SU-DHL-6 (cell line): ENCODE data around the gene SNRPD1.

Source experiments
- CTCF ChIP-seq: fragments of 200-600 bp; sonication (generic); IDR thresholded peaks from one replicate; pipeline ENCODE4 v1.5.1; 2017; ENCODE audit warnings: antibody characterized with exemption, mild to moderate bottlenecking, low read length, moderate library complexity; ENCODE audit not compliant: insufficient read depth, poor library complexity, severe bottlenecking
- EZH2phosphoT487 ChIP-seq: fragments of 200-600 bp; sonication (generic), shearing (Covaris generic); conservative IDR thresholded peaks from 2 replicates; pipeline ENCODE4 v1.6.1; 2018; ENCODE audit warnings: mild to moderate bottlenecking, antibody characterized with exemption, low read length, moderate library complexity, mixed read lengths

- TF ChIP-seq CTCF (no peak), EZH2phosphoT487 (no peak)
Observed at GRCh38 chr18:21652073-21652472, 40.0 kb downstream of the SNRPD1 start.
